ENCODE data around the gene GNS.

DNA sequence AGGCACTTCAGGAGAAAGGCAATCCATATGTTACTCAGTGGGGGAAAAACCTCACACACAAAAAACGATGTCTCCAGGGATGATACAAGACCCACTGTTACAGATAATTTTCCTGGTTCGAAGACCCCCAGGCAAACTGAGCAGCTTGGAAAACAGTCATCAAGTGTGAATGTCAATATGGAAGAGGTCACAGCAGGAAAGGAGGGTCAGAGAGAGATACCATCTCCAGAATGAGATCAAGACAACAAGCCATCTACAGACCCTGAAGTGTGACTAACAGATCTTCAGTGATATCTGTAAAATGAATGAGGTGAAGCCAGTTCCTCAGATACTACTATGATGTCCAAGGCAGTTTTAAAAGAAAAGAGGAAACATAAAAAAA is 28.6 kb downstream of the GNS start:
- TF ChIP-seq, protein P1, sequence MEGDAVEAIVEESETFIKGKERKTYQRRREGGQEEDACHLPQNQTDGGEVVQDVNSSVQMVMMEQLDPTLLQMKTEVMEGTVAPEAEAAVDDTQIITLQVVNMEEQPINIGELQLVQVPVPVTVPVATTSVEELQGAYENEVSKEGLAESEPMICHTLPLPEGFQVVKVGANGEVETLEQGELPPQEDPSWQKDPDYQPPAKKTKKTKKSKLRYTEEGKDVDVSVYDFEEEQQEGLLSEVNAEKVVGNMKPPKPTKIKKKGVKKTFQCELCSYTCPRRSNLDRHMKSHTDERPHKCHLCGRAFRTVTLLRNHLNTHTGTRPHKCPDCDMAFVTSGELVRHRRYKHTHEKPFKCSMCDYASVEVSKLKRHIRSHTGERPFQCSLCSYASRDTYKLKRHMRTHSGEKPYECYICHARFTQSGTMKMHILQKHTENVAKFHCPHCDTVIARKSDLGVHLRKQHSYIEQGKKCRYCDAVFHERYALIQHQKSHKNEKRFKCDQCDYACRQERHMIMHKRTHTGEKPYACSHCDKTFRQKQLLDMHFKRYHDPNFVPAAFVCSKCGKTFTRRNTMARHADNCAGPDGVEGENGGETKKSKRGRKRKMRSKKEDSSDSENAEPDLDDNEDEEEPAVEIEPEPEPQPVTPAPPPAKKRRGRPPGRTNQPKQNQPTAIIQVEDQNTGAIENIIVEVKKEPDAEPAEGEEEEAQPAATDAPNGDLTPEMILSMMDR (IDR thresholded peaks at IDR 0.05) = no peak
- no peak for TF ChIP-seq POLR2A (IDR thresholded peaks at IDR 0.05)

Measured in testis (tissue), 2 donors.